GM12878 (cell line): ENCODE measurements around the gene TCIRG1. TPM values are rescaled to one million over a fixed set of nuclear protein-coding genes. Genes with fewer than 3 reads are reported as not detected.
"Not testable (repeated sequence)": the region's sequence is repeated elsewhere in the genome, so short reads cannot be mapped to it uniquely, and the experiment has no call there.

Source experiments
- ATAC-seq: fragments of 200-7000 bp; cut with Tn5 transposase; 3 replicates; pipeline ENCODE4 v1.9.1; 2020; ENCODE audit warnings: mild to moderate bottlenecking, moderate library complexity
- BruUV-seq: library from RNA; stranded (reverse); fragments of 400-500 nt; replicated peaks from 2 replicates; lab custom pipeline; 2021; lab: Mats Ljungman, UMichigan
- CTCF ChIA-PET: fragments of 300-600 bp; sonication (Branson Sonifier 250); formaldehyde crosslinking; extraction: SDS; loops from one replicate; lab custom pipeline; 2021; ENCODE audit warnings: inconsistent platforms; lab: Yijun Ruan, JAX
- POLR2A ChIA-PET: fragments of 350-600 bp; formaldehyde crosslinking; extraction: SDS; loops from one replicate; lab custom pipeline; 2021; ENCODE audit warnings: inconsistent platforms; lab: Charles Lee
- RAD21 ChIA-PET: fragments of 300-600 bp; sonication (Branson Sonifier 250); formaldehyde crosslinking; loops from one replicate; lab custom pipeline; 2023; ENCODE audit warnings: antibody characterized with exemption; ENCODE audit not compliant: unreplicated experiment; lab: Charles Lee
- SMC1A ChIA-PET: fragments of 300-600 bp; sonication (Branson Sonifier 250); formaldehyde crosslinking; loops from one replicate; lab custom pipeline; 2023; ENCODE audit not compliant: unreplicated experiment, uncharacterized antibody; lab: Charles Lee
- DNase-seq: peaks from one replicate; pipeline ENCODE4 v3.0.0-alpha.2; 2011; ENCODE audit warnings: low read depth, low spot score
- FAIRE-seq: peaks from 3 replicates; lab custom pipeline; 2011; peaks lifted over from hg19 to GRCh38; lab: Jason Lieb, UNC
- H2AFZ ChIP-seq: 2 replicates; pipeline ENCODE4 v1.6.0; 2011; ENCODE audit warnings: low read depth, low read length, control low read depth; ENCODE audit not compliant: control insufficient read depth
- H3K27ac ChIP-seq: 2 replicates; pipeline ENCODE4 v1.5.1; 2011; ENCODE audit warnings: control low read depth; ENCODE audit not compliant: control insufficient read depth, insufficient read depth
- H3K27me3 ChIP-seq, 2 experiments: replicated peaks in 1 of 2; 2 replicates each; pipeline versions ENCODE4 v1.6.0 to v1.6.1; 2011; ENCODE audit warnings: low read length in 1 of 2; ENCODE audit not compliant: control insufficient read depth in 2 of 2, insufficient read depth in 2 of 2
- H3K36me3 ChIP-seq, 2 experiments: 2 replicates each; pipeline ENCODE4 v1.5.1; 2011; ENCODE audit warnings: low read length in 1 of 2; ENCODE audit not compliant: control insufficient read depth in 2 of 2, insufficient read depth in 2 of 2
- H3K4me1 ChIP-seq: 2 replicates; pipeline ENCODE4 v1.6.1; 2011; ENCODE audit warnings: mild to moderate bottlenecking, low read length, moderate library complexity, mixed read lengths; ENCODE audit not compliant: control insufficient read depth, insufficient read depth
- H3K4me2 ChIP-seq: 2 replicates; pipeline ENCODE4 v1.6.0; 2011; ENCODE audit warnings: control low read depth; ENCODE audit not compliant: control insufficient read depth, insufficient read depth
- H3K4me3 ChIP-seq: fragments of 200-600 bp; sonication (generic); 2 replicates; pipeline ENCODE4 v1.5.1; 2016
- H3K79me2 ChIP-seq: 2 replicates; pipeline ENCODE4 v1.6.0; 2011; ENCODE audit warnings: low read length; ENCODE audit not compliant: control insufficient read depth, insufficient read depth
- H3K9ac ChIP-seq: 2 replicates; pipeline ENCODE4 v1.8.0; 2011; ENCODE audit warnings: low read length, control low read depth, mixed read lengths; ENCODE audit not compliant: control insufficient read depth, insufficient read depth
- H3K9me3 ChIP-seq: replicated peaks from 3 replicates; pipeline ENCODE4 v1.5.1; 2011; ENCODE audit warnings: mild to moderate bottlenecking, low read length; ENCODE audit not compliant: control insufficient read depth, insufficient read depth
- H4K20me1 ChIP-seq: 2 replicates; pipeline ENCODE4 v1.6.0; 2011; ENCODE audit not compliant: control insufficient read depth, insufficient read depth
- CHD2 ChIP-seq: IDR thresholded peaks from 2 replicates; pipeline ENCODE4 v1.6.1; 2011; ENCODE audit warnings: low read depth, low read length, improper control_type of control experiment, borderline replicate concordance
- ESRRA ChIP-seq: IDR thresholded peaks from 2 replicates; pipeline ENCODE4 v1.6.1; 2012; ENCODE audit warnings: mild to moderate bottlenecking, low read length, improper control_type of control experiment
- MLLT1 ChIP-seq: fragments of 450-650 bp; IDR thresholded peaks from 2 replicates; pipeline ENCODE4 v1.6.1; 2016; ENCODE audit warnings: mild to moderate bottlenecking
- MTA3 ChIP-seq: IDR thresholded peaks from 2 replicates; pipeline ENCODE4 v1.6.1; 2012; ENCODE audit warnings: low read length, inconsistent platforms, borderline replicate concordance
- RFX5 ChIP-seq: IDR thresholded peaks from 2 replicates; pipeline ENCODE4 v1.6.1; 2011; ENCODE audit warnings: low read depth, low read length, improper control_type of control experiment
- SMAD5 ChIP-seq: IDR thresholded peaks from 2 replicates; pipeline ENCODE4 v1.6.1; 2016; ENCODE audit warnings: antibody characterized with exemption, low read depth
- SMC3 ChIP-seq: IDR thresholded peaks from 2 replicates; pipeline ENCODE4 v1.6.1; 2011; ENCODE audit warnings: low read length, improper control_type of control experiment, borderline replicate concordance
- USF1 ChIP-seq: IDR thresholded peaks from 2 replicates; pipeline ENCODE4 v1.6.1; 2011; ENCODE audit warnings: borderline replicate concordance, low read depth, mild to moderate bottlenecking, moderate library complexity, mixed read lengths, low read length; ENCODE audit not compliant: insufficient read depth; ENCODE audit errors: extremely low read length
- ZNF207 ChIP-seq: fragments of 450-650 bp; IDR thresholded peaks from 2 replicates; pipeline ENCODE4 v1.6.1; 2014; ENCODE audit warnings: antibody characterized with exemption, mild to moderate bottlenecking, borderline replicate concordance
- ZNF274 ChIP-seq: IDR thresholded peaks from one replicate; pipeline ENCODE4 v1.8.0; 2011; ENCODE audit not compliant: insufficient read length, insufficient read depth
- ZNF687 ChIP-seq: fragments of 450-650 bp; IDR thresholded peaks from 2 replicates; pipeline ENCODE4 v1.6.1; 2017; ENCODE audit warnings: mild to moderate bottlenecking, moderate library complexity
- WGBS: methylation state at CpG from one replicate; pipeline ENCODE4 v1.1.6; 2016; ENCODE audit warnings: low lambda C conversion rate; ENCODE audit not compliant: insufficient replicate concordance, insufficient coverage; ENCODE audit errors: missing lambda C conversion rate; 5-methylcytosine and 5-hydroxymethylcytosine counted together
- in situ Hi-C: fragments of 300-500 bp; cut with MboI; formaldehyde crosslinking; loops from 9 replicates; pipeline ENCODE4 v1.14.3; 2018; ENCODE audit warnings: mixed read lengths
- intact Hi-C: fragments of 100-400 bp; cut with micrococcal nuclease; formaldehyde crosslinking; loops from one replicate; pipeline ENCODE4 v1.14.2; 2022; ENCODE audit not compliant: unreplicated experiment
- polyA plus RNA-seq, 11 experiments: library from polyadenylated mRNA; depleted of rRNA in 4 of 11; unstranded in 6 of 11; stranded (reverse) in 5 of 11; fragments of >200 nt; fragmentation: Nextera tagmentation in 4 of 11; fragmentation: Illumina TruSeq in 1 of 11; extraction: Ambion mirVana in 4 of 11; extraction: Trizol in 1 of 11; gene quantifications; 1 replicate in 1 of 11; 2 replicates in 10 of 11; pipeline versions ENCODE4 v1.2.1 to v1.2.3, GENCODE V29; 2011 to 2016; ENCODE audit warnings: inconsistent platforms in 2 of 11, missing spikeins in 2 of 11, low read depth in 1 of 11
- total RNA-seq, 4 experiments: library from RNA; depleted of rRNA in 3 of 4; stranded (reverse); fragments of >200 nt in 3 of 4; fragmentation: Illumina TruSeq in 1 of 4; extraction: Trizol in 1 of 4; gene quantifications; 2 replicates each; pipeline versions ENCODE4 v1.2.1 to v1.2.3, GENCODE V29; 2013 to 2021

TCIRG1 gene
- total and polyA plus RNA-seq, 10 of the 15 experiments (the other 5 are each of a cell fraction or from before 2014, with no cell fraction given), result 0.76 to 218 (median 87.4) TPM

- intact Hi-C loops, in situ Hi-C loops, ATAC-seq, H3K4me3 ChIP-seq, POLR2A ChIA-PET, DNase-seq, H3K36me3 ChIP-seq, RAD21 ChIA-PET, H3K27ac ChIP-seq, H3K9ac ChIP-seq, H3K4me2 ChIP-seq, BruUV-seq, H2AFZ ChIP-seq, H3K79me2 ChIP-seq, FAIRE-seq, SMC1A ChIA-PET, H3K27me3 ChIP-seq, H4K20me1 ChIP-seq, H3K9me3 ChIP-seq: not testable (repeated sequence)
- H3K4me1 ChIP-seq, result peaks cover 27% of the 10 kb centered on the region
- 71% methylated on average over 14 of the region's 14 CpGs for WGBS
- CTCF ChIA-PET, result interaction anchor here (0.6 kb wide), 1 partner anchor 58 kb away, joined by 3 read pairs; no protein-coding TSS in a partner anchor
These were observed 43.2 kb upstream of the TCIRG1 start for GRCh38 chr11:67995579-67995978.

- Histone ChIP-seq H2AFZ (no peak overlapping the region), H3K9me3 (no peaks in the 10 kb centered on the region), H4K20me1 (no peaks in the 10 kb centered on the region), H3K79me2 (no peaks in the 10 kb centered on the region), H3K4me3 (no peak overlapping the region), H3K4me1 (peaks cover 29% of the 10 kb centered on the region), H3K4me2 (no peak overlapping the region), H3K36me3 (no peaks in the 10 kb centered on the region; a peak in 1 of 4 replicates), H3K9ac (no peak overlapping the region), H3K27ac (no peak overlapping the region), H3K27me3 (no peaks in the 10 kb centered on the region)
- ChIA-PET CTCF (interaction anchor here (0.7 kb wide), 1 partner anchor 213 kb away, joined by 4 read pairs; no protein-coding TSS in a partner anchor), SMC1A (no interaction called here), POLR2A (no interaction called here), RAD21 (no interaction called here)
- FAIRE-seq (no peak), DNase-seq (no peak), ATAC-seq (no peak)
- intact Hi-C loops (no loop called here), in situ Hi-C loops (no loop called here)
- BruUV-seq, result no TSS peak
- WGBS, result 66% methylated on average over 4 of the region's 13 CpGs
- no peak for TF ChIP-seq SMC3
- TF ChIP-seq ZNF274, result no peak
- no peak for TF ChIP-seq USF1
- no peak for TF ChIP-seq SMAD5
- TF ChIP-seq MTA3, result no peak
- no peak for TF ChIP-seq CHD2
- TF ChIP-seq ZNF207, result no peak
- TF ChIP-seq RFX5, result no peak
- TF ChIP-seq ZNF687, result no peak
- TF ChIP-seq ESRRA, result no peak
- TF ChIP-seq MLLT1, result no peak
These were observed 42.8 kb upstream of the TCIRG1 start for GRCh38 chr11:67996051-67996450.
